WI38 (cell line): Measurements from ENCODE around the gene CBX4.

ENCODE experiments used
- H3K4me3 ChIP-seq: 2 replicates; pipeline ENCODE4 v1.5.1; 2011; ENCODE audit warnings: low read depth, mild to moderate bottlenecking, control low read depth, low read length
- CTCF ChIP-seq: IDR thresholded peaks from 2 replicates; pipeline ENCODE4 v1.5.1; 2012; ENCODE audit warnings: low read depth, mild to moderate bottlenecking, control low read depth, low read length

Gene CBX4

GRCh38 chr17:79788989-79789942 lies 50.0 kb downstream of the CBX4 start:
- no peak for TF ChIP-seq CTCF
- no peak overlapping the region for H3K4me3 ChIP-seq

- no peak overlapping the region for H3K4me3 ChIP-seq
- no peak for TF ChIP-seq CTCF
Observed at GRCh38 chr17:79788455-79788854, 50.8 kb downstream of the CBX4 start.

- no peak for TF ChIP-seq CTCF
- no peak overlapping the region for H3K4me3 ChIP-seq
Observed at GRCh38 chr17:79786930-79787643, 52.2 kb downstream of the CBX4 start.

- H3K4me3 ChIP-seq: no peak overlapping the region
- TF ChIP-seq CTCF: no peak
Observed at GRCh38 chr17:79785900-79786810, 53.1 kb downstream of the CBX4 start.

- no peak for TF ChIP-seq CTCF
- H3K4me3 ChIP-seq: no peak overlapping the region
Observed at GRCh38 chr17:79785017-79785899, 54.0 kb downstream of the CBX4 start.

- H3K4me3 ChIP-seq: no peak overlapping the region
- no peak for TF ChIP-seq CTCF
Observed at GRCh38 chr17:79784353-79785016, 54.8 kb downstream of the CBX4 start.
